Stimulated activated CD4-positive, alpha-beta T cell treated with anti-CD3 and anti-CD28 coated beads, Interleukin-12 subunit alpha, Interleukin-12 subunit beta, amount 100 ng/mL, for 4 hours (primary cell): ENCODE results near the gene MYL12A.
"Not testable (repeated sequence)": the region's sequence is repeated elsewhere in the genome, so short reads cannot be mapped to it uniquely, and the experiment has no call there.

Source experiments
- DNase-seq: peaks from one replicate; pipeline ENCODE4 v3.0.0-alpha.2; 2020

The MYL12A gene

GRCh38 chr18:3247240-3248061 is at the start of gene MYL12A:
Gene MYL12A, plus strand, starts transcription at chr18:3247801. Its CDS starts 5,447 bp downstream, at chr18:3253248.
- peak; percentile 95 for DNase-seq

GRCh38 chr18:3198260-3198860 is 49.2 kb upstream of the MYL12A start:
- not testable (repeated sequence) for DNase-seq

GRCh38 chr18:3199942-3200645 is 47.5 kb upstream of the MYL12A start:
- no peak for DNase-seq

- DNase-seq, result no peak
Observed at GRCh38 chr18:3205239-3205638, 42.4 kb upstream of the MYL12A start.

GRCh38 chr18:3207565-3207964 is 40.0 kb upstream of the MYL12A start:
- no peak for DNase-seq

- DNase-seq, result no peak
Observed at GRCh38 chr18:3209859-3210569, 37.6 kb upstream of the MYL12A start.

- no peak for DNase-seq
Observed at GRCh38 chr18:3211236-3211992, 36.2 kb upstream of the MYL12A start.

- no peak for DNase-seq
Observed at GRCh38 chr18:3212657-3213056, 34.9 kb upstream of the MYL12A start.

- DNase-seq, result no peak
Observed at GRCh38 chr18:3213300-3214059, 34.1 kb upstream of the MYL12A start.

- DNase-seq, result no peak
Observed at GRCh38 chr18:3214855-3215637, 32.6 kb upstream of the MYL12A start.

GRCh38 chr18:3216987-3217386 is 30.6 kb upstream of the MYL12A start:
- DNase-seq, result no peak

- DNase-seq, result no peak
Observed at GRCh38 chr18:3217948-3218647, 29.5 kb upstream of the MYL12A start.

- no peak for DNase-seq
Observed at GRCh38 chr18:3218819-3219218, 28.8 kb upstream of the MYL12A start.

GRCh38 chr18:3219241-3219630 is 28.4 kb upstream of the MYL12A start:
- no peak for DNase-seq

GRCh38 chr18:3219631-3220335 is 27.8 kb upstream of the MYL12A start, which contains the start of gene MYOM1:
Gene MYOM1, minus strand, starts transcription at chr18:3219968. Its CDS starts 4,745 bp downstream, at chr18:3215223.
- no peak for DNase-seq

- DNase-seq, result not testable (repeated sequence)
Observed at GRCh38 chr18:3220868-3221267, 26.7 kb upstream of the MYL12A start.

- no peak for DNase-seq
Observed at GRCh38 chr18:3221496-3221895, 26.1 kb upstream of the MYL12A start.

- no peak for DNase-seq
Observed at GRCh38 chr18:3223356-3223755, 24.2 kb upstream of the MYL12A start.

GRCh38 chr18:3224223-3224622 is 23.4 kb upstream of the MYL12A start:
- DNase-seq, result no peak
